ENCODE data around the gene KLHDC7A. TPM values are rescaled to one million over a fixed set of nuclear protein-coding genes. Genes with fewer than 3 reads are reported as not detected.

The KLHDC7A gene
- total and polyA plus RNA-seq, 2 of the 4 experiments (the other 2 are of a cell fraction) = not detected

- TF ChIP-seq RAD21 (IDR thresholded peaks at IDR 0.05; ENCODE audit: low read length) (no peak), CEBPB (IDR thresholded peaks at IDR 0.05; ENCODE audit: low read depth, low read length) (no peak), ELK1 (IDR thresholded peaks at IDR 0.05; ENCODE audit: borderline replicate concordance, low read depth, low read length) (no peak), MAFK (IDR thresholded peaks at IDR 0.05; ENCODE audit: low read depth, low read length) (0 out of 2 replicates have a peak, but pooled peaks have one; percentile 43), NFE2L2 (IDR thresholded peaks at IDR 0.05; ENCODE audit: low read depth, low read length) (no peak), CHD1 (IDR thresholded peaks at IDR 0.05; ENCODE audit: low read depth, low read length) (no peak), BHLHE40 (IDR thresholded peaks at IDR 0.05; ENCODE audit: low read depth, low read length) (no peak), POLR2A (IDR thresholded peaks at IDR 0.05; ENCODE audit: low read depth, low read length) (no peak)
- H3K79me1 ChIP-seq (ENCODE audit: low read depth in 1 of 2, low read length in 2 of 2) = no peaks in the 10 kb centered on the region
- no peak overlapping the region for H2BK120ac ChIP-seq (ENCODE audit: low read depth, low read length)
These were observed 23.9 kb downstream of the KLHDC7A start for GRCh38 chr1:18504609-18505008.

More at GRCh38 chr1:18504609-18505008, 23.9 kb downstream of the KLHDC7A start:
- no TSS peak for BruUV-seq (replicated peaks)
- ChIA-PET POLR2A (ENCODE audit: unreplicated experiment) (no interaction called here), CTCF (no interaction called here)
- Histone ChIP-seq H2AK5ac (ENCODE audit: low read depth, low read length) (no peak overlapping the region), H4K91ac (ENCODE audit: insufficient read depth, low read depth, low read length) (no peak overlapping the region), H3K18ac (ENCODE audit: low read depth, low read length) (no peak overlapping the region), H4K5ac (ENCODE audit: low read depth, low read length) (no peak overlapping the region), H3K56ac (ENCODE audit: extremely low read depth, insufficient read depth, low read length) (no peak overlapping the region), H3K9ac (ENCODE audit: low read depth, low read length) (no peak overlapping the region), H3K36me3 (ENCODE audit: control insufficient read depth, insufficient read depth, low read length) (no peaks in the 10 kb centered on the region), H3K9me1 (ENCODE audit: insufficient read depth, low read length) (no peaks in the 10 kb centered on the region), H2BK5ac (ENCODE audit: low read depth, low read length, poor library complexity, severe bottlenecking) (no peak overlapping the region), H3K9me3 (ENCODE audit: control insufficient read depth, insufficient read depth, low read length) (peaks cover 7% of the 10 kb centered on the region), H3K27me3 (ENCODE audit: control insufficient read depth, insufficient read depth, low read length) (no peaks in the 10 kb centered on the region), H3K27ac (ENCODE audit: insufficient read depth, low read length) (no peak overlapping the region), H3K4me1 (ENCODE audit: control insufficient read depth, insufficient read depth, low read length) (no peaks in the 10 kb centered on the region), H2AFZ (replicated peaks; ENCODE audit: low read length, poor library complexity) (no peak overlapping the region), H3K23ac (ENCODE audit: low read depth, low read length) (no peak overlapping the region), H3K14ac (replicated peaks; ENCODE audit: low read depth, low read length) (no peak overlapping the region), H2BK20ac (ENCODE audit: low read depth, low read length) (no peak overlapping the region), H4K8ac (ENCODE audit: low read depth in 2 of 2, low read length in 2 of 2) (no peak overlapping the region), H2AK9ac (replicated peaks; ENCODE audit: low read depth, low read length, poor library complexity) (no peak overlapping the region), H3K4ac (ENCODE audit: low read depth, low read length) (no peak overlapping the region), H3K4me3 (ENCODE audit: insufficient read depth, low read depth, low read length) (no peak overlapping the region), H3K4me2 (ENCODE audit: low read depth, low read length) (no peak overlapping the region), H2BK15ac (ENCODE audit: low read depth, low read length) (no peak overlapping the region), H4K20me1 (ENCODE audit: insufficient read depth, low read length) (no peaks in the 10 kb centered on the region)
- DNase-seq (no peak), ATAC-seq (ENCODE audit: low read depth) (no peak)
- dilution Hi-C loops (cut with HindIII; ENCODE audit: low sequenced_read_pairs, unreplicated experiment) = no loop called here
- in situ Hi-C loops (cut with MboI; ENCODE audit: low sequenced_read_pairs) = no loop called here
- intact Hi-C loops (cut with micrococcal nuclease) = no loop called here
- WGBS, 2 experiments (ENCODE audit: extremely low coverage in 2 of 2, insufficient read length in 1 of 2) = no CpG with 5 or more reads among the region's 3 CpGs

All from IMR-90 (cell line).